HG03025 (cell line): ENCODE measurements around the gene SLC25A34.

Experiments
- ATAC-seq: cut with Tn5 transposase; IDR thresholded peaks from one replicate; pipeline ENCODE4 v1.9.1; 2021; ENCODE audit warnings: mild to moderate bottlenecking, moderate library complexity; ENCODE audit not compliant: unreplicated experiment, low FRiP score

The SLC25A34 gene

GRCh38 chr1:15731735-15732685 lies 4.0 kb upstream of the SLC25A34 start:
- ATAC-seq, result no peak

- ATAC-seq, result no peak
Observed at GRCh38 chr1:15732686-15733081, 3.4 kb upstream of the SLC25A34 start.

- no peak for ATAC-seq
Observed at GRCh38 chr1:15733218-15733725, 2.8 kb upstream of the SLC25A34 start.

GRCh38 chr1:15733726-15734226 lies 2.3 kb upstream of the SLC25A34 start:
- ATAC-seq, result no peak

GRCh38 chr1:15734296-15734695 lies 1.8 kb upstream of the SLC25A34 start:
- ATAC-seq, result no peak

GRCh38 chr1:15734901-15735300 lies 1.2 kb upstream of the SLC25A34 start:
- ATAC-seq, result no peak

GRCh38 chr1:15735304-15736037 lies 587 bp upstream of the SLC25A34 start:
- ATAC-seq, result no peak

GRCh38 chr1:15736892-15737261 lies 819 bp downstream of the SLC25A34 start:
- no peak for ATAC-seq

- no peak for ATAC-seq
Observed at GRCh38 chr1:15737324-15738319, 1.6 kb downstream of the SLC25A34 start.

- no peak for ATAC-seq
Observed at GRCh38 chr1:15738416-15739113, 2.5 kb downstream of the SLC25A34 start.

- no peak for ATAC-seq
Observed at GRCh38 chr1:15739259-15739658, 3.2 kb downstream of the SLC25A34 start.

GRCh38 chr1:15739745-15740144 lies 3.7 kb downstream of the SLC25A34 start:
- ATAC-seq, result no peak

GRCh38 chr1:15740924-15741850 lies 5.1 kb downstream of the SLC25A34 start:
- no peak for ATAC-seq

- ATAC-seq, result no peak
Observed at GRCh38 chr1:15742339-15742801, 6.3 kb downstream of the SLC25A34 start, which contains the start of gene TMEM82. Gene TMEM82 (plus strand): TSS chr1:15742499. CDS start chr1:15742560, 61 bp downstream.

- ATAC-seq, result no peak
Observed at GRCh38 chr1:15744122-15744679, 8.1 kb downstream of the SLC25A34 start.

GRCh38 chr1:15747378-15747777 lies 11.3 kb downstream of the SLC25A34 start:
- no peak for ATAC-seq

GRCh38 chr1:15748264-15748663 lies 12.2 kb downstream of the SLC25A34 start:
- ATAC-seq, result no peak
